ENCODE data around the gene SLC44A5.

GRCh38 chr1:75198163-75198562 lies 412.8 kb downstream of the SLC44A5 start:
- TF ChIP-seq CTCF (IDR thresholded peaks at IDR 0.05) (no peak), TCF7L2 (IDR thresholded peaks at IDR 0.05; ENCODE audit: low read depth, low read length) (no peak)

All from Panc1 (cell line).